HepG2 (cell line): ENCODE data around the gene NRBP1. TPM values are rescaled to one million over a fixed set of nuclear protein-coding genes. Genes with fewer than 3 reads are reported as not detected.

Source experiments
- ARHGAP35 ChIP-seq: sonication (generic); formaldehyde crosslinking; IDR thresholded peaks from 2 replicates; pipeline ENCODE4 v1.9.0; 2022; ENCODE audit warnings: mild to moderate bottlenecking, inconsistent platforms, moderate library complexity, missing genetic modification reagents, borderline replicate concordance
- CBX5 ChIP-seq: sonication (generic); formaldehyde crosslinking; IDR thresholded peaks from 2 replicates; pipeline ENCODE4 v1.4.0; 2020; ENCODE audit warnings: missing genetic modification reagents, borderline replicate concordance
- EED ChIP-seq: sonication (generic); formaldehyde crosslinking; IDR thresholded peaks from 2 replicates; pipeline ENCODE4 v1.5.0; 2020; ENCODE audit warnings: mild to moderate bottlenecking, missing genetic modification reagents
- GPN1 ChIP-seq: sonication (generic); formaldehyde crosslinking; IDR thresholded peaks from 2 replicates; pipeline ENCODE4 v1.5.1; 2020; ENCODE audit warnings: missing genetic modification reagents, borderline replicate concordance
- IKZF4 ChIP-seq: sonication (generic); formaldehyde crosslinking; IDR thresholded peaks from 2 replicates; pipeline ENCODE4 v1.5.1; 2020; ENCODE audit warnings: borderline replicate concordance, mild to moderate bottlenecking, low read depth, missing genetic modification reagents; ENCODE audit errors: not compliant biosample characterization
- PLSCR1 ChIP-seq: sonication (generic); formaldehyde crosslinking; IDR thresholded peaks from 2 replicates; pipeline ENCODE4 v1.5.0; 2020; ENCODE audit warnings: missing genetic modification reagents, mild to moderate bottlenecking, borderline replicate concordance
- PRDM4 ChIP-seq: sonication (generic); formaldehyde crosslinking; IDR thresholded peaks from 2 replicates; pipeline ENCODE4 v1.9.0; 2021; ENCODE audit warnings: missing genetic modification reagents, borderline replicate concordance
- RFX1 ChIP-seq: fragments of 450-650 bp; IDR thresholded peaks from 2 replicates; pipeline ENCODE4 v1.6.1; 2017
- RFXANK ChIP-seq: IDR thresholded peaks from 2 replicates; pipeline ENCODE4 v1.6.1; 2016
- STAT5B ChIP-seq: sonication (generic); formaldehyde crosslinking; IDR thresholded peaks from 2 replicates; pipeline ENCODE4 v1.4.0; 2020; ENCODE audit warnings: missing genetic modification reagents
- TBL1XR1 ChIP-seq: fragments of 150-350 bp; IDR thresholded peaks from 2 replicates; pipeline ENCODE4 v1.6.1; 2014; ENCODE audit warnings: borderline replicate concordance, low read length; ENCODE audit not compliant: partially characterized antibody
- ZFX ChIP-seq: sonication (generic); formaldehyde crosslinking; IDR thresholded peaks from 2 replicates; pipeline ENCODE4 v1.4.0; 2020; ENCODE audit warnings: mild to moderate bottlenecking, low read depth, missing genetic modification reagents, moderate library complexity
- ZNF160 ChIP-seq: sonication (generic); formaldehyde crosslinking; IDR thresholded peaks from 2 replicates; pipeline ENCODE4 v1.8.0; 2022; ENCODE audit warnings: mild to moderate bottlenecking, inconsistent platforms, missing genetic modification reagents
- ZNF224 ChIP-seq: sonication (generic); formaldehyde crosslinking; IDR thresholded peaks from 2 replicates; pipeline ENCODE4 v1.5.0; 2020; ENCODE audit warnings: mild to moderate bottlenecking, missing genetic modification reagents
- ZNF234 ChIP-seq: sonication (generic); formaldehyde crosslinking; conservative IDR thresholded peaks from 2 replicates; pipeline ENCODE4 v1.5.1; 2020; ENCODE audit warnings: mild to moderate bottlenecking, missing genetic modification reagents
- ZNF33A ChIP-seq: sonication (generic); formaldehyde crosslinking; IDR thresholded peaks from 2 replicates; pipeline ENCODE4 v1.5.1; 2020; ENCODE audit warnings: missing genetic modification reagents, mild to moderate bottlenecking, moderate library complexity, borderline replicate concordance
- ZNF550 ChIP-seq: sonication (generic); formaldehyde crosslinking; IDR thresholded peaks from 2 replicates; pipeline ENCODE4 v1.4.0; 2020; ENCODE audit warnings: mild to moderate bottlenecking, missing genetic modification reagents, borderline replicate concordance
- ZNF598 ChIP-seq: sonication (generic); formaldehyde crosslinking; IDR thresholded peaks from 2 replicates; pipeline ENCODE4 v1.5.1; 2020; ENCODE audit warnings: mild to moderate bottlenecking, missing genetic modification reagents, borderline replicate concordance
- ZNF737 ChIP-seq: sonication (generic); formaldehyde crosslinking; IDR thresholded peaks from 2 replicates; pipeline ENCODE4 v1.5.0; 2020; ENCODE audit warnings: missing genetic modification reagents, mild to moderate bottlenecking, borderline replicate concordance
- ZNF772 ChIP-seq: sonication (generic); formaldehyde crosslinking; IDR thresholded peaks from 2 replicates; pipeline ENCODE4 v1.5.0; 2020; ENCODE audit warnings: mild to moderate bottlenecking, missing genetic modification reagents
- polyA plus RNA-seq, 8 experiments: library from polyadenylated mRNA; depleted of rRNA in 3 of 8; stranded (reverse) in 7 of 8; unstranded in 1 of 8; fragments of >200 nt; fragmentation: Illumina TruSeq in 4 of 8; extraction: Trizol in 4 of 8; gene quantifications; 2 replicates each; pipeline versions ENCODE4 v1.2.1 to v1.2.3, GENCODE V29; 2011 to 2016; ENCODE audit warnings: low read depth in 4 of 8, missing spikeins in 1 of 8, mixed read lengths in 1 of 8; ENCODE audit not compliant: insufficient read depth in 1 of 8
- total RNA-seq, 5 experiments: library from RNA; depleted of rRNA; stranded (reverse); fragments of >200 nt; fragmentation: Illumina TruSeq; extraction: Trizol; gene quantifications; 2 replicates each; pipeline ENCODE4 v1.2.3, GENCODE V29; 2016; ENCODE audit warnings: low read depth in 1 of 5
- TF ChIP-seq, protein P1 (sequence below): sonication (generic); formaldehyde crosslinking; IDR thresholded peaks from 2 replicates; pipeline ENCODE4 v1.4.0; 2020; ENCODE audit warnings: missing genetic modification reagents, mild to moderate bottlenecking, borderline replicate concordance

NRBP1 gene
- total and polyA plus RNA-seq, 2 of the 13 experiments (the other 11 are each of a cell fraction or from before 2014, with no cell fraction given), result 165 to 240 TPM

DNA sequence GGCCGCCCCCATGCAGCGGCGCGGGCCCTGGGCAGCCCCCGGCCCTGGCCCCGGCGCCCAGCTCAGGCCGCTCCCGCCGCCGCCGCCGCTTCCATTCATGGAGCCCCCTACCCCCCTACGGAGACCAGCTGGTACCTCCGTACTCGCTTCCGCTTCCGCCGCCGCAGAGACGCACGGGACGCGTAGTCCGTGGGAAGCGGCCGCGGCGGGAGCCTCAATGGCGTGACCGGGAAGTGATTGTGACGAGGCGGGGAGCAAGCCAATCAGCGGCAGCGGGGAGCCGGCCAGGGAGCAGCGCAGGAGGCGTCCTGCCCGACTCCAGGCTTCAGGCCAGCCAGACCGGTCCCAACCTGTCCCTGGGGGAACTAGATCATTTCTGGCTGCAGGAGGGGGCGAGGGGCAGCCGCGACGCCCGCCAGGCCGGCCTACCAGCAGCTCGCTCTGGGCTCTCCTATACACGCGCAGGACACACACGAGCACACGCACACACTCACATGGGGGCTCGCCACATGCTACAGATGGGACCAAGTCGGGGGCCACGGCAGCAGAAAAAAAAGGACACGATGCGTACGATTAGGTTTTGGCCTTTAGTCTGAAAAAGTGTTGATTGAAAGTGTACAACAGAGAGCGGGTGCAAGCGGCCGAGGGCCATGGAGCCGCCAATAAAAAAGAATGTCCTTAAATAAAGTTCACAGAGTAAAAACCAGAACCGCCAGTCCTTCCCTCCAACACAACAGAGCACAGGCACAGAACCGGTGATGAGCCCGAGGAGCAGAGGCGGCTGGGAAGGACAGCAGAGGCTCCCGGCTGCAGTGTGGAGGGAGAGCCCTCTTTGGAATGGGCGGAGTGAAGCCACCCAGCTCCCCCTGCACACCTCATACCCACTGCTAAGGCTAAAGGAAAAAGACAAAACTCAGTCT, 47.5 kb upstream of the NRBP1 start, which contains the start of gene ZNF513 (continued):
- no peak for TF ChIP-seq PLSCR1 (CRISPR knock-in tag)
- TF ChIP-seq ZNF737 (CRISPR knock-in tag), result no peak
- TF ChIP-seq, protein P1, sequence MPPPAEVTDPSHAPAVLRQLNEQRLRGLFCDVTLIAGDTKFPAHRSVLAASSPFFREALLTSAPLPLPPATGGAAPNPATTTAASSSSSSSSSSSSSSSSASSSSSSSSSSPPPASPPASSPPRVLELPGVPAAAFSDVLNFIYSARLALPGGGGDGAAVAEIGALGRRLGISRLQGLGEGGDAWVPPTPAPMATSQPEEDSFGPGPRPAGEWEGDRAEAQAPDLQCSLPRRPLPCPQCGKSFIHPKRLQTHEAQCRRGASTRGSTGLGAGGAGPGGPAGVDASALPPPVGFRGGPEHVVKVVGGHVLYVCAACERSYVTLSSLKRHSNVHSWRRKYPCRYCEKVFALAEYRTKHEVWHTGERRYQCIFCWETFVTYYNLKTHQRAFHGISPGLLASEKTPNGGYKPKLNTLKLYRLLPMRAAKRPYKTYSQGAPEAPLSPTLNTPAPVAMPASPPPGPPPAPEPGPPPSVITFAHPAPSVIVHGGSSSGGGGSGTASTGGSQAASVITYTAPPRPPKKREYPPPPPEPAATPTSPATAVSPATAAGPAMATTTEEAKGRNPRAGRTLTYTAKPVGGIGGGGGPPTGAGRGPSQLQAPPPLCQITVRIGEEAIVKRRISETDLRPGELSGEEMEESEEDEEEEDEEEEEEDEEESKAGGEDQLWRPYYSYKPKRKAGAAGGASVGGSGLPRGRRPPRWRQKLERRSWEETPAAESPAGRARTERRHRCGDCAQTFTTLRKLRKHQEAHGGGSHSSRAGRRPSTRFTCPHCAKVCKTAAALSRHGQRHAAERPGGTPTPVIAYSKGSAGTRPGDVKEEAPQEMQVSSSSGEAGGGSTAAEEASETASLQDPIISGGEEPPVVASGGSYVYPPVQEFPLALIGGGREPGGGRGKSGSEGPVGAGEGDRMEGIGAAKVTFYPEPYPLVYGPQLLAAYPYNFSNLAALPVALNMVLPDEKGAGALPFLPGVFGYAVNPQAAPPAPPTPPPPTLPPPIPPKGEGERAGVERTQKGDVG (CRISPR knock-in tag), result peak; percentile 82; the same call in 1 of the 2 replicates
- TF ChIP-seq ZNF160, result no peak
- TF ChIP-seq RFXANK (CRISPR knock-in tag), result no peak
- no peak for TF ChIP-seq ZNF33A
- TF ChIP-seq ZNF234 (CRISPR knock-in tag), result no peak
- no peak for TF ChIP-seq PRDM4
- peak; percentile 30; the same call in 1 of the 2 replicates for TF ChIP-seq ZNF550 (CRISPR knock-in tag)
- peak; percentile 83; the same call in 1 of the 2 replicates for TF ChIP-seq EED (CRISPR knock-in tag)
- TF ChIP-seq TBL1XR1, result no peak
- no peak for TF ChIP-seq STAT5B (CRISPR knock-in tag)
- TF ChIP-seq IKZF4 (CRISPR knock-in tag), result peak; percentile 79
- 0 out of 2 replicates have a peak, but pooled peaks have one; percentile 69 for TF ChIP-seq ZNF772
- TF ChIP-seq ZNF224 (CRISPR knock-in tag), result no peak
- TF ChIP-seq GPN1, result no peak
- 0 out of 2 replicates have a peak, but pooled peaks have one; percentile 20 for TF ChIP-seq CBX5 (CRISPR knock-in tag)
- TF ChIP-seq ZFX (CRISPR knock-in tag), result peak; percentile 57
- no peak for TF ChIP-seq RFX1
- TF ChIP-seq ARHGAP35 (CRISPR knock-in tag), result peak; percentile 44; the same call in 1 of the 2 replicates
- TF ChIP-seq ZNF598 (CRISPR knock-in tag), result peak; percentile 82; the same call in 1 of the 2 replicates
